H9 (cell line): ENCODE results near the gene VWA8. TPM values are rescaled to one million over a fixed set of nuclear protein-coding genes. Genes with fewer than 3 reads are reported as not detected.

ENCODE experiments used
- DNase-seq: peaks from one replicate; pipeline ENCODE4 v3.0.0-alpha.2; 2017
- H2AFZ ChIP-seq: one replicate; pipeline ENCODE4 v1.6.1; 2013; ENCODE audit warnings: mild to moderate bottlenecking, low read length, control low read depth, moderate library complexity
- H2AK5ac ChIP-seq: 2 replicates; pipeline ENCODE4 v1.6.1; 2013; ENCODE audit warnings: low read length, control low read depth, mixed read lengths; ENCODE audit not compliant: insufficient read length
- H2BK120ac ChIP-seq: one replicate; pipeline ENCODE4 v1.6.1; 2013; ENCODE audit warnings: low read depth, mild to moderate bottlenecking, low read length, control low read depth, inconsistent platforms; ENCODE audit not compliant: poor library complexity, severe bottlenecking
- H2BK12ac ChIP-seq: 2 replicates; pipeline ENCODE4 v1.6.1; 2013; ENCODE audit warnings: low read length, control low read depth, mixed read lengths, low read depth; ENCODE audit not compliant: insufficient read length
- H2BK15ac ChIP-seq: 2 replicates; pipeline ENCODE4 v1.6.1; 2013; ENCODE audit warnings: low read depth, low read length, control low read depth
- H2BK20ac ChIP-seq: one replicate; pipeline ENCODE4 v1.6.1; 2013; ENCODE audit warnings: low read depth, mild to moderate bottlenecking, low read length, control low read depth, inconsistent platforms; ENCODE audit not compliant: poor library complexity, severe bottlenecking
- H2BK5ac ChIP-seq: 2 replicates; pipeline ENCODE4 v1.6.1; 2013; ENCODE audit warnings: low read length, control low read depth, mixed read lengths; ENCODE audit not compliant: insufficient read length
- H3K14ac ChIP-seq: 2 replicates; pipeline ENCODE4 v1.6.1; 2013; ENCODE audit warnings: low read length, control low read depth; ENCODE audit not compliant: insufficient read depth
- H3K18ac ChIP-seq: 2 replicates; pipeline ENCODE4 v1.6.1; 2013; ENCODE audit warnings: low read depth, mild to moderate bottlenecking, mixed read lengths, low read length, control low read depth; ENCODE audit not compliant: insufficient read length
- H3K23ac ChIP-seq: 2 replicates; pipeline ENCODE4 v1.6.1; 2013; ENCODE audit warnings: low read length, control low read depth, mixed read lengths, low read depth; ENCODE audit not compliant: insufficient read length
- H3K23me2 ChIP-seq: 2 replicates; pipeline ENCODE4 v1.6.1; 2013; ENCODE audit warnings: low read depth, mild to moderate bottlenecking, mixed read lengths, low read length, control low read depth; ENCODE audit not compliant: insufficient read length, poor library complexity, severe bottlenecking
- H3K27ac ChIP-seq: 2 replicates; pipeline ENCODE4 v1.5.1; 2013; ENCODE audit warnings: low read length, control low read depth, mixed read lengths, low read depth; ENCODE audit not compliant: insufficient read length
- H3K27me3 ChIP-seq: 2 replicates; pipeline ENCODE4 v1.6.1; 2013; ENCODE audit warnings: low read length, control low read depth, inconsistent platforms; ENCODE audit not compliant: insufficient read depth
- H3K4ac ChIP-seq: 2 replicates; pipeline ENCODE4 v1.6.1; 2013; ENCODE audit warnings: low read depth, mild to moderate bottlenecking, control low read depth, inconsistent platforms, low read length, moderate library complexity
- H3K4me1 ChIP-seq: 2 replicates; pipeline ENCODE4 v1.6.1; 2013; ENCODE audit warnings: low read length, control low read depth, inconsistent platforms; ENCODE audit not compliant: insufficient read depth
- H3K4me2 ChIP-seq: 2 replicates; pipeline ENCODE4 v1.6.1; 2013; ENCODE audit warnings: low read length, control low read depth, mixed read lengths; ENCODE audit not compliant: insufficient read length, insufficient read depth
- H3K56ac ChIP-seq: 2 replicates; pipeline ENCODE4 v1.6.1; 2013; ENCODE audit warnings: low read depth, mild to moderate bottlenecking, mixed read lengths, low read length, control low read depth; ENCODE audit not compliant: insufficient read length
- H3K79me1 ChIP-seq: 2 replicates; pipeline ENCODE4 v1.6.1; 2013; ENCODE audit warnings: low read depth, mild to moderate bottlenecking, moderate library complexity, low read length, control low read depth, inconsistent platforms; ENCODE audit not compliant: insufficient read depth, poor library complexity, severe bottlenecking
- H3K79me2 ChIP-seq: 2 replicates; pipeline ENCODE4 v1.6.1; 2013; ENCODE audit warnings: low read length, control low read depth, inconsistent platforms; ENCODE audit not compliant: insufficient read depth
- H3K9ac ChIP-seq: 2 replicates; pipeline ENCODE4 v1.6.1; 2013; ENCODE audit warnings: low read length, control low read depth, mixed read lengths; ENCODE audit not compliant: insufficient read length; ENCODE audit errors: extremely low read depth
- H3K9me3 ChIP-seq: one replicate; pipeline ENCODE4 v1.6.1; 2013; ENCODE audit warnings: low read depth, low read length, inconsistent platforms; ENCODE audit not compliant: control insufficient read depth
- H3T11ph ChIP-seq: one replicate; pipeline ENCODE4 v1.6.1; 2013; ENCODE audit warnings: mild to moderate bottlenecking, low read length, control low read depth, inconsistent platforms
- H4K20me1 ChIP-seq: one replicate; pipeline ENCODE4 v1.6.1; 2013; ENCODE audit not compliant: control insufficient read depth, insufficient read length, insufficient read depth
- H4K5ac ChIP-seq: 2 replicates; pipeline ENCODE4 v1.6.1; 2013; ENCODE audit warnings: low read depth, mild to moderate bottlenecking, mixed read lengths, low read length, control low read depth; ENCODE audit not compliant: insufficient read length
- H4K8ac ChIP-seq: replicated peaks from 2 replicates; pipeline ENCODE4 v1.6.1; 2013; ENCODE audit warnings: low read length, control low read depth, mixed read lengths, low read depth; ENCODE audit not compliant: insufficient read length
- H4K91ac ChIP-seq: 2 replicates; pipeline ENCODE4 v1.6.1; 2013; ENCODE audit warnings: low read depth, mild to moderate bottlenecking, moderate library complexity, mixed read lengths, low read length, control low read depth; ENCODE audit not compliant: insufficient read length
- H3K27ac Mint-ChIP-seq, 3 experiments: 2 replicates in 2 of 3; 3 replicates in 1 of 3; pipeline ENCODE4 v1.8.0; 2020 to 2021; ENCODE audit warnings: mixed read lengths in 3 of 3, mild to moderate bottlenecking in 1 of 3, moderate library complexity in 1 of 3
- H3K27me3 Mint-ChIP-seq: 2 replicates; pipeline ENCODE4 v1.8.0; 2021; ENCODE audit warnings: low read depth, mild to moderate bottlenecking, moderate library complexity, mixed read lengths
- H3K36me3 Mint-ChIP-seq, 3 experiments: 2 replicates in 2 of 3; 3 replicates in 1 of 3; pipeline ENCODE4 v1.8.0; 2020 to 2021; ENCODE audit warnings: low read depth in 3 of 3, mixed read lengths in 3 of 3; ENCODE audit not compliant: insufficient read depth in 1 of 3
- H3K4me1 Mint-ChIP-seq, 2 experiments: 2 replicates each; pipeline ENCODE4 v1.8.0; 2020; ENCODE audit warnings: mixed read lengths in 2 of 2
- H3K4me3 Mint-ChIP-seq, 2 experiments: 2 replicates in 1 of 2; 3 replicates in 1 of 2; pipeline ENCODE4 v1.8.0; 2020 to 2021; ENCODE audit warnings: mild to moderate bottlenecking in 2 of 2, mixed read lengths in 2 of 2, moderate library complexity in 1 of 2
- H3K9me3 Mint-ChIP-seq, 2 experiments: 2 replicates in 1 of 2; 3 replicates in 1 of 2; pipeline ENCODE4 v1.8.0; 2020; ENCODE audit warnings: mild to moderate bottlenecking in 2 of 2, mixed read lengths in 2 of 2, moderate library complexity in 1 of 2
- CTCF ChIP-seq: fragments of 200-600 bp; sonication (generic); conservative IDR thresholded peaks from 3 replicates; pipeline ENCODE4 v1.8.0; 2021; ENCODE audit warnings: antibody characterized with exemption, mild to moderate bottlenecking
- WGBS: extraction: QIAGEN DNeasy Blood & Tissue Kit; methylation state at CpG from one replicate; pipeline ENCODE4 v1.1.7; 2013; ENCODE audit warnings: missing lambda C conversion rate, low lambda C conversion rate, mixed read lengths; ENCODE audit not compliant: insufficient read length; ENCODE audit errors: extremely low coverage; 5-methylcytosine and 5-hydroxymethylcytosine counted together
- total RNA-seq: library from RNA; stranded (reverse); gene quantifications from 2 replicates; pipeline ENCODE4 v1.2.1, GENCODE V29; 2021

VWA8 gene
- total RNA-seq, 1 experiment from 2014 or later = 17.4 TPM

- Histone ChIP-seq H4K8ac (no peak overlapping the region), H3K4ac (no peak overlapping the region), H3K18ac (no peak overlapping the region), H3K14ac (no peak overlapping the region), H4K91ac (no peak overlapping the region), H3K27ac (no peak overlapping the region), H4K5ac (no peak overlapping the region), H3K27me3 (no peaks in the 10 kb centered on the region), H3K4me2 (no peak overlapping the region), H3K4me1 (no peaks in the 10 kb centered on the region), H3K79me1 (no peaks in the 10 kb centered on the region), H3K23me2 (no peaks in the 10 kb centered on the region), H3K56ac (no peak overlapping the region), H3T11ph (no peak overlapping the region), H2BK12ac (no peak overlapping the region), H2AFZ (no peak overlapping the region), H2BK15ac (no peak overlapping the region), H3K9ac (no peak overlapping the region), H3K9me3 (no peaks in the 10 kb centered on the region), H2BK120ac (no peak overlapping the region), H3K23ac (no peak overlapping the region), H4K20me1 (no peaks in the 10 kb centered on the region), H2AK5ac (no peak overlapping the region), H3K79me2 (no peaks in the 10 kb centered on the region), H2BK5ac (no peak overlapping the region), H2BK20ac (no peak overlapping the region)
- Mint-ChIP-seq H3K27me3 (no peaks in the 10 kb centered on the region), H3K9me3 (no peaks in the 10 kb centered on the region), H3K27ac (no peak overlapping the region), H3K4me1 (peaks cover 0 to 4% of the 10 kb centered on the region in 2 experiments; a peak in 1 of 4 replicates), H3K36me3 (peaks cover 0 to 10% (median 0%) of the 10 kb centered on the region in 3 experiments; a peak in 4 of 7 replicates), H3K4me3 (no peak overlapping the region)
- no peak for DNase-seq
- TF ChIP-seq CTCF = no peak
- WGBS = no CpG with 5 or more reads among the region's 4 CpGs
Measured at GRCh38 chr13:41610404-41610803, 350.5 kb downstream of the VWA8 start.
